ENCODE data around the gene MYPOP.

DNA sequence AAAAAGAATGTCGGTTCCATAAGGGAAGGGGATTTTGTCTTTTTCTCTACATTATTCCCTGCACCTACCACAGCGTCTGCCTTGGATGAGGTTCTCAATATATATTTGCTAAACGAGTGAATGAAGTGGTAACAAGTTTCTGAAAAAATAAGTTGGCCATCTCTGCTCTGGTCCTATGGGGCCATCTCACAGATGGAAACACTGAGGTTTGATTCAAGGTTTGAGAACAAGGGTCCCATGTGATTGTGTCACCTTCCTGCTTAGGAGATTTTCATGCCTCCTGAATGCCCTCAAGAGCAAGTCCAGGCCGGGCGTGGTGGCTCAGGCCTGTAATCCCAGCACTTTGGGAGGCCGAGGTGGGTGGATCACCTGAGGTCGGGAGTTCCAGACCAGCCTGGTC lies 3.2 kb downstream of the MYPOP start:
- TF ChIP-seq POU2F2 (IDR thresholded peaks at IDR 0.05; ENCODE audit: low read depth, low read length) (no peak), POLR2AphosphoS5 (IDR thresholded peaks at IDR 0.05; ENCODE audit: low read depth, low read length) (no peak)
